LNCaP clone FGC (cell line): Measurements from ENCODE around the gene VIT.
A peak's percentile ranks its signal among the peaks of the same experiment; 100 is the strongest.

Experiments used
- DNase-seq: peaks from one replicate; pipeline ENCODE4 v3.0.0-alpha.2; 2011; ENCODE audit warnings: low read depth
- H3K4me3 ChIP-seq: 2 replicates; pipeline ENCODE4 v1.5.1; 2011; ENCODE audit warnings: mild to moderate bottlenecking, low read depth, low read length, control low read depth
- CTCF ChIP-seq: IDR thresholded peaks from 2 replicates; pipeline ENCODE4 v1.5.1; 2012; ENCODE audit warnings: mild to moderate bottlenecking; ENCODE audit not compliant: control insufficient read depth, insufficient read depth; ENCODE audit errors: extremely low read depth

Gene VIT

GRCh38 chr2:36692121-36692520 lies 4.4 kb upstream of the VIT start:
- no peak for DNase-seq
- TF ChIP-seq CTCF, result no peak
- no peak overlapping the region for H3K4me3 ChIP-seq

GRCh38 chr2:36693825-36694224 lies 2.7 kb upstream of the VIT start:
- TF ChIP-seq CTCF, result no peak
- DNase-seq, result no peak
- no peak overlapping the region for H3K4me3 ChIP-seq

GRCh38 chr2:36695746-36696415 lies 626 bp upstream of the VIT start:
- DNase-seq, result peak; percentile 2
- peak; percentile 34 for TF ChIP-seq CTCF

GRCh38 chr2:36697424-36698066 lies 1.0 kb downstream of the VIT start:
- no peak for TF ChIP-seq CTCF
- DNase-seq, result no peak
- H3K4me3 ChIP-seq, result no peak overlapping the region

More at GRCh38 chr2:36695746-36696415, 626 bp upstream of the VIT start:
- no peak overlapping the region for H3K4me3 ChIP-seq

- no peak for TF ChIP-seq CTCF
- no peak for DNase-seq
Observed at GRCh38 chr2:36698993-36699392, 2.5 kb downstream of the VIT start.

GRCh38 chr2:36700311-36700710 lies 3.8 kb downstream of the VIT start:
- no peak for DNase-seq
- no peak for TF ChIP-seq CTCF
- no peak overlapping the region for H3K4me3 ChIP-seq

More at GRCh38 chr2:36698993-36699392, 2.5 kb downstream of the VIT start:
- H3K4me3 ChIP-seq, result no peak overlapping the region
